AG04450 (cell line): ENCODE data around the gene CPPED1. TPM values are rescaled to one million over a fixed set of nuclear protein-coding genes. Genes with fewer than 3 reads are reported as not detected.

ENCODE experiments used
- CTCF ChIA-PET: fragments of 300-600, 350-600 bp; formaldehyde crosslinking; extraction: SDS; loops from one replicate; lab custom pipeline; 2022; ENCODE audit warnings: antibody characterized with exemption, inconsistent platforms; lab: Charles Lee
- POLR2A ChIA-PET: fragments of 350-600 bp; formaldehyde crosslinking; extraction: SDS; loops from one replicate; lab custom pipeline; 2021; ENCODE audit warnings: antibody characterized with exemption, inconsistent platforms; lab: Yijun Ruan, JAX
- DNase-seq: peaks from one replicate; pipeline ENCODE4 v3.0.0-alpha.2; 2011; ENCODE audit warnings: low read depth, low spot score
- H3K27ac ChIP-seq: one replicate; pipeline ENCODE4 v1.5.1; 2012; ENCODE audit warnings: low read depth, low read length, control low read depth
- H3K27me3 ChIP-seq: one replicate; pipeline ENCODE4 v1.6.0; 2012; ENCODE audit warnings: low read length; ENCODE audit not compliant: control insufficient read depth, insufficient read depth
- H3K4me3 ChIP-seq: 2 replicates; pipeline ENCODE4 v1.5.1; 2011; ENCODE audit warnings: mild to moderate bottlenecking, low read depth, low read length, control low read depth
- H3K9me3 ChIP-seq: 2 replicates; pipeline ENCODE4 v1.5.1; 2012; ENCODE audit warnings: low read length; ENCODE audit not compliant: control insufficient read depth, insufficient read depth
- polyA plus RNA-seq: library from polyadenylated mRNA; depleted of rRNA; stranded (reverse); fragments of >200 nt; gene quantifications from 2 replicates; pipeline ENCODE4 v1.2.3, GENCODE V29; 2011
- TF ChIP-seq, protein P1 (sequence below): IDR thresholded peaks from 2 replicates; pipeline ENCODE4 v1.5.1; 2011; ENCODE audit warnings: low read depth, low read length, control low read depth, inconsistent platforms

Gene CPPED1
- polyA plus RNA-seq, 1 experiment: 7.7 TPM

DNA sequence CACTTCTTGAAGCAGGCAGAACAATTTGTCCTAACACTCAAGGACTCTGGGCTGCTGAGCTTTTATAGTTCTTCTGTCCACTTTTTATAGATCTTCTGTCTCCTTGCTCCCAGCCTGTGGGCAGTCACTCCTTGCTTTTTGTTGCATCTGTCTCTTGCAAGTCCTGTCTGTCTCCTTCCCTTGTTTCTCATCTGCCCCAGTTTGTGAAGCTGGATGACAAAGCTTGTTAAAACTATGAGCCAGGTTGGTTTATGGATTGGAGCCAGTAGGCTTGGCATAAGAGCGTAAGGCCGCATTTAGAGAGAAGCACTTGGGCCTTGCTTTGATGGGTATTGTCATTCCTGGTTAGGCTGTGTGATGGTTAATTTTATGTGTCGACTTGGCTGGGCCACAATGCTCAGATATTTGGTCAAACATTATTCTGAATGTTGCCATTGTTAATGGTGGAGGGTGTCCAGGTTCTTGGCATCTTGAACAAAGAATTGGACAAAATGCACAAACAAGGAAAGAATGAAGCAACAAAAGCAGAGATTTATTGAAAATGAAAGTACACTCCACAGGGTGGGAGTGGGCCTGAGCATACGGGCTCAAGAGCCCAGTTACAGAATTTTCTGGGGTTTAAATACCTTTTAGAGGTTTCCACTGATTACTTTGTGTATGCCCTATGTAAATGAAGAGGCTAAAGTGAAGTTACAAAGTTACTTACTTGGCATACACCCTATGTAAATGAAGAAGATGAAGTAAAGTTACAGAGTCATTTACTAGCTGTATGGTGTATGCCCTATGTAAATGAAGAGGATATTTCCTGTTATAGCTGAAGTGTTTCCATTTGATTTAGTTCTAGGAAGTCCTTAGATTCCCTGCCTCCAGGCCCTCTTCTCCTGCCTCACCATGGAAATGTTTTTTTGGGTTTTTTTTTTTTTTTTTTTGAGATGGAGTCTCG lies 8.0 kb upstream of the CPPED1 start:
- Histone ChIP-seq H3K27me3 (no peaks in the 10 kb centered on the region), H3K27ac (no peak overlapping the region), H3K4me3 (no peak overlapping the region), H3K9me3 (no peaks in the 10 kb centered on the region; the same call in none of the 2 replicates)
- CTCF ChIA-PET: interaction anchor here (0.7 kb wide), 1 partner anchor 539 kb away, joined by 13 read pairs; no protein-coding TSS in a partner anchor
- POLR2A ChIA-PET: no interaction called here
- TF ChIP-seq, protein P1, sequence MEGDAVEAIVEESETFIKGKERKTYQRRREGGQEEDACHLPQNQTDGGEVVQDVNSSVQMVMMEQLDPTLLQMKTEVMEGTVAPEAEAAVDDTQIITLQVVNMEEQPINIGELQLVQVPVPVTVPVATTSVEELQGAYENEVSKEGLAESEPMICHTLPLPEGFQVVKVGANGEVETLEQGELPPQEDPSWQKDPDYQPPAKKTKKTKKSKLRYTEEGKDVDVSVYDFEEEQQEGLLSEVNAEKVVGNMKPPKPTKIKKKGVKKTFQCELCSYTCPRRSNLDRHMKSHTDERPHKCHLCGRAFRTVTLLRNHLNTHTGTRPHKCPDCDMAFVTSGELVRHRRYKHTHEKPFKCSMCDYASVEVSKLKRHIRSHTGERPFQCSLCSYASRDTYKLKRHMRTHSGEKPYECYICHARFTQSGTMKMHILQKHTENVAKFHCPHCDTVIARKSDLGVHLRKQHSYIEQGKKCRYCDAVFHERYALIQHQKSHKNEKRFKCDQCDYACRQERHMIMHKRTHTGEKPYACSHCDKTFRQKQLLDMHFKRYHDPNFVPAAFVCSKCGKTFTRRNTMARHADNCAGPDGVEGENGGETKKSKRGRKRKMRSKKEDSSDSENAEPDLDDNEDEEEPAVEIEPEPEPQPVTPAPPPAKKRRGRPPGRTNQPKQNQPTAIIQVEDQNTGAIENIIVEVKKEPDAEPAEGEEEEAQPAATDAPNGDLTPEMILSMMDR: no peak
- DNase-seq: no peak

DNA sequence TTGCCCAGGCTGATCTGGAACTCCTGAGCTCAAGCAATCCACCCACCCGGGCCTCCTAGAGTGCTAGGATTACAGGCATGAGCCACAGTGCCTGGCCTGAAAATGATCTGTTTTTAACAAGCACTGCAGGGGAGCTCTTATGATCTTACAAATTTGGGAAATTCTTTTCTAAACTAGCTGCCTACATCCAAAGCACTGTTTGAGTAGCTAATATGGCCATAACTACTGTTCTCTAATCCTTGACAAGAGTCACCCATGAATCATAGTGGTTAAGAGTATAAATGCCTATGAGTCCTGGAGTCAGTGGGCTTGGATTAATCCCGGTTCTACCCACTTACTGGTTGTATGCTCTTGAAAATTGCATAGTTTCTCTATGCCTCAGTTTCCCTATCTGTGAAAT lies 1.4 kb upstream of the CPPED1 start:
- Histone ChIP-seq H3K4me3 (no peak overlapping the region), H3K9me3 (peaks cover 6% of the 10 kb centered on the region), H3K27ac (no peak overlapping the region), H3K27me3 (no peaks in the 10 kb centered on the region)
- DNase-seq: no peak
- ChIA-PET POLR2A (no interaction called here), CTCF (interaction anchor here (0.5 kb wide), 1 partner anchor 103 kb away, joined by 8 read pairs; no protein-coding TSS in a partner anchor)
- TF ChIP-seq, protein P1: no peak

DNA sequence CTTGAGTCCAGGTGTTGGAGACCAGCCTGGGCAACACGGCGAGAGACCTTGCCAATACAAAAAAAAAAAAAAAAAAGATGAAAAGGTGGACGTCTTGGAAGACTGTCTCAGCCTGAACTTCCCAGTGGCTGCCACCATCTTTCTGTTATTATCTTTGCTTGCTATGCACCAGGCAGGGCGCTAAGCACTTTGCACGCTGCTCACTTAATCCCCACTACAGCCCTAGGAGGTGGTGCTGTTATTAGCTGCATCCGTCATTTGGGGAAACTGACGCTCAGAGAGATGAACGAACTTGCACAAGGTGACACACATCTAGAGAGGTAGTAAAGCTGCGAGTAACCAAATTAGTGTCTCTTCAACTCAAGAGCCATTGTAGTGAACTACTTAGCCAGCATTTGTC lies 708 bp upstream of the CPPED1 start:
- peaks cover 9% of the 10 kb centered on the region for H3K9me3 ChIP-seq
- POLR2A ChIA-PET: no interaction called here
- no peak for DNase-seq
- H3K4me3 ChIP-seq: peak overlapping the region; percentile 69; the same call in 1 of the 2 replicates
- no peaks in the 10 kb centered on the region for H3K27me3 ChIP-seq
- CTCF ChIA-PET: interaction anchor here (0.5 to 0.7 kb wide), 2 partner anchors 102 to 397 kb away, joined by 3 to 8 read pairs; no protein-coding TSS in a partner anchor
- H3K27ac ChIP-seq: no peak overlapping the region
- TF ChIP-seq, protein P1: no peak

DNA sequence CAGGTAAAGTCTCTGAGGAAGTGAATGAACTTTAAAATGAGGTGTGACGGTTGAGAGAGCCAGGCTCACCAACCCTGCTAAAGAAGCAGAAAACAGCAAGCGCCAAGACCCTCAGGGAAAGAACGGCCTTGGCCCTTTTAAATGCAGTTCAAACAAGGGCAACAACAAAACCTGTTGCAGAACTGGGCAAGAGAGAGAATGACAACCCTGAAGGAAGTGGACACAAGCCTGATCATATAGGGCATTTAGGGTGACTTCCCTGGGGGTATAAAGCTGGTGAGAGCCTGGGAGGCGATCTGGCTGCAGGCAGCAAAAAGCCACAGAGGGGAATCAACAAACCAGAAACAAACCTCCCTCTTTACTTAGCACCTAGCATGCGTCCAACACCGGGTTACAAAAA lies 1.0 kb downstream of the CPPED1 start:
- H3K4me3 ChIP-seq: peak overlapping the region; percentile 69
- H3K9me3 ChIP-seq: peaks cover 9% of the 10 kb centered on the region
- H3K27ac ChIP-seq: no peak overlapping the region
- POLR2A ChIA-PET: no interaction called here
- no peak for DNase-seq
- CTCF ChIA-PET: no interaction called here
- no peaks in the 10 kb centered on the region for H3K27me3 ChIP-seq
- TF ChIP-seq, protein P1: no peak

DNA sequence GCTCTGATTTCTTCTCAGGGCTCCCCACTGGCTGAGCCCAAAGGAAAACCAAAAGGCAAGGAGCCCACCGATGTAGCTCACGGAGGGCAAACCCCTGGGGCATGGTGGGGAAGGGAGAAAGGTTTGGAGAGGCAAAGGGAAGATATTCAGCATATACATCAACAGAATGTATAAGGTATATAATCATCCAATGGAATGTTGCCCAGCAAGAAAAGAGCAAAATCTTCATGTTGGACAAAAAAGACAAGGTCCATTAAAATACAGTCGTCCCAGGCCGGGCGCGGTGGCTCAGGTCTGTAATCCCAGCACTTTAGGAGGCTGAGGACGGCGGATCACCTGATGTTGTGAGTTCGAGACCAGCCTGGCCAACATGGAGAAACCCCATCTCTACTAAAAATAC lies 1.6 kb downstream of the CPPED1 start:
- TF ChIP-seq, protein P1: no peak
- H3K27ac ChIP-seq: peak overlapping the region; percentile 31
- DNase-seq: no peak
- ChIA-PET CTCF (interaction anchor here (0.5 kb wide), 1 partner anchor 989 kb away, joined by 5 read pairs; no protein-coding TSS in a partner anchor), POLR2A (no interaction called here)
- no peak overlapping the region for H3K4me3 ChIP-seq
- H3K9me3 ChIP-seq: peaks cover 9% of the 10 kb centered on the region
- H3K27me3 ChIP-seq: no peaks in the 10 kb centered on the region
